ENCODE measurements around the gene SYT5.

The SYT5 gene

DNA sequence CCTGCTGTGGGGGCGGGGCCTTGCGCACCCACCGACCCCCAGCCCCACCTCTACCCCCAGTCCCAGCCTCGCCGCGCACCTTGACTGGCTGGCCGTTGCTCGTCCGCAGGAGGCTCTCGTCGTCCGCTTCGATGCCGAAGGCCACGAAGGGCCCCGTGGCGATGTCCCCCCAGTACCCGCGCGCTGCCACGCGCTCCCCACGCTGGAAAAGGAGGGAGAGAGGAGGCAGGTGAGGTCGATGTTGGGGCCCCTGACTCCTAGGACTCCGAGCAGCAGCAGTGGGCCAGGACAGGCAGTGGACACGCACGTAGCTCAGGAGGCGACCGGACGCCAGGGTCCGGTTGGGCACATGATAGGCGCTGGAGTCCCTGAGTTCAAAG is 19.1 kb downstream of the SYT5 start:
- no peak for TF ChIP-seq ZFP3 (CRISPR knock-in tag; IDR thresholded peaks at IDR 0.05)
- TF ChIP-seq ESRRG (CRISPR knock-in tag; IDR thresholded peaks at IDR 0.05), result no peak
- TF ChIP-seq CREB5 (CRISPR knock-in tag; IDR thresholded peaks at IDR 0.05; ENCODE audit: low read depth), result no peak
- TF ChIP-seq ZFP30 (CRISPR knock-in tag; IDR thresholded peaks at IDR 0.05), result no peak
- TF ChIP-seq, protein P1, sequence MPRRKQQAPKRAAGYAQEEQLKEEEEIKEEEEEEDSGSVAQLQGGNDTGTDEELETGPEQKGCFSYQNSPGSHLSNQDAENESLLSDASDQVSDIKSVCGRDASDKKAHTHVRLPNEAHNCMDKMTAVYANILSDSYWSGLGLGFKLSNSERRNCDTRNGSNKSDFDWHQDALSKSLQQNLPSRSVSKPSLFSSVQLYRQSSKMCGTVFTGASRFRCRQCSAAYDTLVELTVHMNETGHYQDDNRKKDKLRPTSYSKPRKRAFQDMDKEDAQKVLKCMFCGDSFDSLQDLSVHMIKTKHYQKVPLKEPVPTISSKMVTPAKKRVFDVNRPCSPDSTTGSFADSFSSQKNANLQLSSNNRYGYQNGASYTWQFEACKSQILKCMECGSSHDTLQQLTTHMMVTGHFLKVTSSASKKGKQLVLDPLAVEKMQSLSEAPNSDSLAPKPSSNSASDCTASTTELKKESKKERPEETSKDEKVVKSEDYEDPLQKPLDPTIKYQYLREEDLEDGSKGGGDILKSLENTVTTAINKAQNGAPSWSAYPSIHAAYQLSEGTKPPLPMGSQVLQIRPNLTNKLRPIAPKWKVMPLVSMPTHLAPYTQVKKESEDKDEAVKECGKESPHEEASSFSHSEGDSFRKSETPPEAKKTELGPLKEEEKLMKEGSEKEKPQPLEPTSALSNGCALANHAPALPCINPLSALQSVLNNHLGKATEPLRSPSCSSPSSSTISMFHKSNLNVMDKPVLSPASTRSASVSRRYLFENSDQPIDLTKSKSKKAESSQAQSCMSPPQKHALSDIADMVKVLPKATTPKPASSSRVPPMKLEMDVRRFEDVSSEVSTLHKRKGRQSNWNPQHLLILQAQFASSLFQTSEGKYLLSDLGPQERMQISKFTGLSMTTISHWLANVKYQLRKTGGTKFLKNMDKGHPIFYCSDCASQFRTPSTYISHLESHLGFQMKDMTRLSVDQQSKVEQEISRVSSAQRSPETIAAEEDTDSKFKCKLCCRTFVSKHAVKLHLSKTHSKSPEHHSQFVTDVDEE (CRISPR knock-in tag; IDR thresholded peaks at IDR 0.05), result no peak
- TF ChIP-seq GLIS3 (CRISPR knock-in tag; IDR thresholded peaks at IDR 0.05), result no peak
- TF ChIP-seq CSDC2 (CRISPR knock-in tag; IDR thresholded peaks at IDR 0.05), result no peak
- TF ChIP-seq ARNTL (CRISPR knock-in tag; IDR thresholded peaks at IDR 0.05; ENCODE audit: borderline replicate concordance, low read depth), result no peak
- no peak for TF ChIP-seq SNAI2 (CRISPR knock-in tag; IDR thresholded peaks at IDR 0.05)
- no peak for TF ChIP-seq CSRNP3 (CRISPR knock-in tag; IDR thresholded peaks at IDR 0.05)
- no peak for TF ChIP-seq ZC3H10 (CRISPR knock-in tag; IDR thresholded peaks at IDR 0.05)
- TF ChIP-seq ZNF70 (CRISPR knock-in tag; IDR thresholded peaks at IDR 0.05), result no peak
- TF ChIP-seq PPARA (CRISPR knock-in tag; IDR thresholded peaks at IDR 0.05; ENCODE audit: borderline replicate concordance), result no peak
- TF ChIP-seq ZNF8 (CRISPR knock-in tag; IDR thresholded peaks at IDR 0.05), result no peak
- TF ChIP-seq BACH2 (CRISPR knock-in tag; IDR thresholded peaks at IDR 0.05; ENCODE audit: borderline replicate concordance), result no peak
- no peak for TF ChIP-seq OSR1 (CRISPR knock-in tag; IDR thresholded peaks at IDR 0.05)
- TF ChIP-seq ZNF565 (CRISPR knock-in tag; conservative IDR thresholded peaks at IDR 0.05; ENCODE audit: low read depth), result no peak
- TF ChIP-seq, protein P2, sequence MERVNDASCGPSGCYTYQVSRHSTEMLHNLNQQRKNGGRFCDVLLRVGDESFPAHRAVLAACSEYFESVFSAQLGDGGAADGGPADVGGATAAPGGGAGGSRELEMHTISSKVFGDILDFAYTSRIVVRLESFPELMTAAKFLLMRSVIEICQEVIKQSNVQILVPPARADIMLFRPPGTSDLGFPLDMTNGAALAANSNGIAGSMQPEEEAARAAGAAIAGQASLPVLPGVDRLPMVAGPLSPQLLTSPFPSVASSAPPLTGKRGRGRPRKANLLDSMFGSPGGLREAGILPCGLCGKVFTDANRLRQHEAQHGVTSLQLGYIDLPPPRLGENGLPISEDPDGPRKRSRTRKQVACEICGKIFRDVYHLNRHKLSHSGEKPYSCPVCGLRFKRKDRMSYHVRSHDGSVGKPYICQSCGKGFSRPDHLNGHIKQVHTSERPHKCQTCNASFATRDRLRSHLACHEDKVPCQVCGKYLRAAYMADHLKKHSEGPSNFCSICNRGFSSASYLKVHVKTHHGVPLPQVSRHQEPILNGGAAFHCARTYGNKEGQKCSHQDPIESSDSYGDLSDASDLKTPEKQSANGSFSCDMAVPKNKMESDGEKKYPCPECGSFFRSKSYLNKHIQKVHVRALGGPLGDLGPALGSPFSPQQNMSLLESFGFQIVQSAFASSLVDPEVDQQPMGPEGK (CRISPR knock-in tag; IDR thresholded peaks at IDR 0.05; ENCODE audit: borderline replicate concordance), result no peak
- no peak for TF ChIP-seq ISL1 (CRISPR knock-in tag; IDR thresholded peaks at IDR 0.05)
- no peak for ATAC-seq

DNA sequence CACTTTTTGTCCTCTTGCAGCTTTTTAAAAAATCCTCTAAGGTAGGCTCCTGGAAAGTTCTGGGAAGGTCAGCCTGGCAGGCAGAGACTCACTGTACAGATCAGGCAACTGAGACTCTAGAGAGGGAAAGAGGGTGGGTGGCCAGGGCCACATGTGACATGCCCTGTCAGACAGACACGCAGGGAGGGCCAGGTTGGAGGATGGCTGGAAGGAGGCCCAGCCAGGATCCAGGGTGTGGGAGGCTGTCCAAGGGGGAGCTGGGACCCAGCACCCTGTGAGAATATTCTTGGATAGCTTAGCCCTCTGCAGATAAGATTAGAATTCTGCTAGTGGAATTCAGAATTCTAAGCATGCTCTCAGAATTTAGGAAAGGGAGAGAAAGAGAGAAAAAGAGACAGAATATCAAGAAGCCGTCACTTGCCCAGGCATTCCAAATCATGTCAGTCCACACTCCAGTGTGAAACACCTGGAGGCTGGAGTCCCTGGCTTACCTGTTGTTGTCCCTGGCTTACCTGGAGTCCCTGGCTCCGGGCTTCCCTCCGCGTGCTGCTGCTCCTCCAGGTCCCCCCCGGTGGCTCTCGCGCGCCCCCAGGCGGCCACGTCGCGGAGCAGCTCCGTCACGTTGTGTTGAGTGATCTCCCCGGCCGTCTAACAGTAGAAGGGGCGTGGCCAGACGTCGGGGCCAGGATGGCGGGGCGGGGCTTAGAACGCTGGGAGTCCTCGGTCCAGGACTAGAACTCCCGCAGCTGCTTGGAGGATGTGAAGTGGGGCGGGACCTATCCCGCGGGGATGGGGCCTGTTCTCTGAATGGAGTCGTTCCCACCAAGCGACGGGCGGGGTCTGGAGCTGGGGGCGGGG is 19.7 kb downstream of the SYT5 start:
- ATAC-seq, result peak; percentile 85
- TF ChIP-seq CSRNP3 (CRISPR knock-in tag; IDR thresholded peaks at IDR 0.05), result no peak
- TF ChIP-seq ZNF8 (CRISPR knock-in tag; IDR thresholded peaks at IDR 0.05), result no peak
- TF ChIP-seq, protein P2 (CRISPR knock-in tag; IDR thresholded peaks at IDR 0.05; ENCODE audit: borderline replicate concordance), result no peak
- TF ChIP-seq OSR1 (CRISPR knock-in tag; IDR thresholded peaks at IDR 0.05), result no peak
- no peak for TF ChIP-seq BACH2 (CRISPR knock-in tag; IDR thresholded peaks at IDR 0.05; ENCODE audit: borderline replicate concordance)
- no peak for TF ChIP-seq ZNF70 (CRISPR knock-in tag; IDR thresholded peaks at IDR 0.05)
- no peak for TF ChIP-seq ESRRG (CRISPR knock-in tag; IDR thresholded peaks at IDR 0.05)
- TF ChIP-seq ZC3H10 (CRISPR knock-in tag; IDR thresholded peaks at IDR 0.05), result no peak
- TF ChIP-seq, protein P3, sequence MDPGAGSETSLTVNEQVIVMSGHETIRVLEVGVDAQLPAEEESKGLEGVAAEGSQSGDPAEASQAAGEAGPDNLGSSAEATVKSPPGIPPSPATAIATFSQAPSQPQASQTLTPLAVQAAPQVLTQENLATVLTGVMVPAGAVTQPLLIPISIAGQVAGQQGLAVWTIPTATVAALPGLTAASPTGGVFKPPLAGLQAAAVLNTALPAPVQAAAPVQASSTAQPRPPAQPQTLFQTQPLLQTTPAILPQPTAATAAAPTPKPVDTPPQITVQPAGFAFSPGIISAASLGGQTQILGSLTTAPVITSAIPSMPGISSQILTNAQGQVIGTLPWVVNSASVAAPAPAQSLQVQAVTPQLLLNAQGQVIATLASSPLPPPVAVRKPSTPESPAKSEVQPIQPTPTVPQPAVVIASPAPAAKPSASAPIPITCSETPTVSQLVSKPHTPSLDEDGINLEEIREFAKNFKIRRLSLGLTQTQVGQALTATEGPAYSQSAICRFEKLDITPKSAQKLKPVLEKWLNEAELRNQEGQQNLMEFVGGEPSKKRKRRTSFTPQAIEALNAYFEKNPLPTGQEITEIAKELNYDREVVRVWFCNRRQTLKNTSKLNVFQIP (CRISPR knock-in tag; IDR thresholded peaks at IDR 0.05; ENCODE audit: borderline replicate concordance, low read depth), result no peak
- TF ChIP-seq SNAI2 (CRISPR knock-in tag; IDR thresholded peaks at IDR 0.05), result no peak
- TF ChIP-seq, protein P1 (CRISPR knock-in tag; IDR thresholded peaks at IDR 0.05), result no peak
- TF ChIP-seq ZFP30 (CRISPR knock-in tag; IDR thresholded peaks at IDR 0.05), result no peak
